22Rv1 (cell line): ENCODE data around the gene PRDM16.

Experiments used
- ZFX ChIP-seq: fragments of 450-650 bp; IDR thresholded peaks from 2 replicates; pipeline ENCODE4 v1.6.1; 2017; ENCODE audit warnings: antibody characterized with exemption, borderline replicate concordance
- TF ChIP-seq, protein P1 (sequence below): fragments of 450-650 bp; IDR thresholded peaks from 2 replicates; pipeline ENCODE4 v1.5.1; 2017; ENCODE audit warnings: mild to moderate bottlenecking

DNA sequence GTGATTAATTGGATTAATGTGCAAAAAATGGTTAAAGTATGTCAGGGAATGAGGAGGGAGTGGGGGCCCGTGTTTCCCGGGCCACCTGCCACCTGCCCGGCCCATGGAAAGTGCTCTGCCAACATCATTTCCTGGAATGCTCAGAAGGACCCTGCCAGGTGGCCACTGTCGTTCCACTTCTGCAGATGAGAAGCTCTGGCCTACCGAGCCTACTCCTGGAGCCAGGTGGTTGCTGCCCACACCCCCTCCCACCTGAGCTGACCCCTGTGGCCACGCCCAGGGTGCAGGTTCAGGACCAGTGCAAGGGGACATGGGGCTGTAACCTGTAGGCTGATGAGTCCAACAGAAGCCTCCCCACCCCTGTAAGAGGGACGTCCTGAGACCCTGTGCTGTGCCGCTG lies 99.7 kb downstream of the PRDM16 start:
- TF ChIP-seq, protein P1, sequence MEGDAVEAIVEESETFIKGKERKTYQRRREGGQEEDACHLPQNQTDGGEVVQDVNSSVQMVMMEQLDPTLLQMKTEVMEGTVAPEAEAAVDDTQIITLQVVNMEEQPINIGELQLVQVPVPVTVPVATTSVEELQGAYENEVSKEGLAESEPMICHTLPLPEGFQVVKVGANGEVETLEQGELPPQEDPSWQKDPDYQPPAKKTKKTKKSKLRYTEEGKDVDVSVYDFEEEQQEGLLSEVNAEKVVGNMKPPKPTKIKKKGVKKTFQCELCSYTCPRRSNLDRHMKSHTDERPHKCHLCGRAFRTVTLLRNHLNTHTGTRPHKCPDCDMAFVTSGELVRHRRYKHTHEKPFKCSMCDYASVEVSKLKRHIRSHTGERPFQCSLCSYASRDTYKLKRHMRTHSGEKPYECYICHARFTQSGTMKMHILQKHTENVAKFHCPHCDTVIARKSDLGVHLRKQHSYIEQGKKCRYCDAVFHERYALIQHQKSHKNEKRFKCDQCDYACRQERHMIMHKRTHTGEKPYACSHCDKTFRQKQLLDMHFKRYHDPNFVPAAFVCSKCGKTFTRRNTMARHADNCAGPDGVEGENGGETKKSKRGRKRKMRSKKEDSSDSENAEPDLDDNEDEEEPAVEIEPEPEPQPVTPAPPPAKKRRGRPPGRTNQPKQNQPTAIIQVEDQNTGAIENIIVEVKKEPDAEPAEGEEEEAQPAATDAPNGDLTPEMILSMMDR, result no peak
- no peak for TF ChIP-seq ZFX
